Activated effector memory CD4-positive, alpha-beta T cell treated with Interleukin-2 at 50 U/mL for 16 hours (primary cell): ENCODE data around the gene APP.

Experiments used
- DNase-seq: peaks from one replicate; pipeline ENCODE4 v3.0.0-alpha.2; 2020

Gene APP

GRCh38 chr21:25967181-25967900 is 203.2 kb downstream of the APP start:
- DNase-seq = no peak

GRCh38 chr21:25965951-25966707 is 204.4 kb downstream of the APP start:
- no peak for DNase-seq

- DNase-seq = no peak
These were observed 205.6 kb downstream of the APP start for GRCh38 chr21:25964926-25965325.

- DNase-seq = no peak
These were observed 206.6 kb downstream of the APP start for GRCh38 chr21:25964015-25964414.

GRCh38 chr21:25963181-25963580 is 207.4 kb downstream of the APP start:
- no peak for DNase-seq

- no peak for DNase-seq
These were observed 209.5 kb downstream of the APP start for GRCh38 chr21:25961042-25961441.

- DNase-seq = no peak
These were observed 210.2 kb downstream of the APP start for GRCh38 chr21:25960402-25960801.

GRCh38 chr21:25959799-25960198 is 210.8 kb downstream of the APP start:
- no peak for DNase-seq

GRCh38 chr21:25956993-25957714 is 213.4 kb downstream of the APP start:
- DNase-seq = no peak

- DNase-seq = no peak
These were observed 214.9 kb downstream of the APP start for GRCh38 chr21:25955646-25956045.

GRCh38 chr21:25953659-25954058 is 216.9 kb downstream of the APP start:
- no peak for DNase-seq

GRCh38 chr21:25953196-25953595 is 217.4 kb downstream of the APP start:
- no peak for DNase-seq

GRCh38 chr21:25952306-25952705 is 218.3 kb downstream of the APP start:
- no peak for DNase-seq

GRCh38 chr21:25949701-25950100 is 220.9 kb downstream of the APP start:
- DNase-seq = no peak

- DNase-seq = no peak
These were observed 225.8 kb downstream of the APP start for GRCh38 chr21:25944672-25945213.

- DNase-seq = no peak
These were observed 226.5 kb downstream of the APP start for GRCh38 chr21:25944082-25944481.

- no peak for DNase-seq
These were observed 228.4 kb downstream of the APP start for GRCh38 chr21:25942135-25942534.

GRCh38 chr21:25939396-25939761 is 231.2 kb downstream of the APP start:
- DNase-seq = no peak

GRCh38 chr21:25938658-25939395 is 231.7 kb downstream of the APP start:
- DNase-seq = no peak

- no peak for DNase-seq
These were observed 233.8 kb downstream of the APP start for GRCh38 chr21:25936776-25937175.

- no peak for DNase-seq
These were observed 235.8 kb downstream of the APP start for GRCh38 chr21:25934771-25935224.

- no peak for DNase-seq
These were observed 236.4 kb downstream of the APP start for GRCh38 chr21:25934130-25934529.

GRCh38 chr21:25931765-25932164 is 238.8 kb downstream of the APP start:
- DNase-seq = no peak
